NCI-H1048 (cell line): ENCODE measurements around the gene HOXB9.

Experiments used
- DNase-seq: peaks from one replicate; lab custom pipeline; 2025; lab: John Stamatoyannopoulos, UW

HOXB9 gene

DNA sequence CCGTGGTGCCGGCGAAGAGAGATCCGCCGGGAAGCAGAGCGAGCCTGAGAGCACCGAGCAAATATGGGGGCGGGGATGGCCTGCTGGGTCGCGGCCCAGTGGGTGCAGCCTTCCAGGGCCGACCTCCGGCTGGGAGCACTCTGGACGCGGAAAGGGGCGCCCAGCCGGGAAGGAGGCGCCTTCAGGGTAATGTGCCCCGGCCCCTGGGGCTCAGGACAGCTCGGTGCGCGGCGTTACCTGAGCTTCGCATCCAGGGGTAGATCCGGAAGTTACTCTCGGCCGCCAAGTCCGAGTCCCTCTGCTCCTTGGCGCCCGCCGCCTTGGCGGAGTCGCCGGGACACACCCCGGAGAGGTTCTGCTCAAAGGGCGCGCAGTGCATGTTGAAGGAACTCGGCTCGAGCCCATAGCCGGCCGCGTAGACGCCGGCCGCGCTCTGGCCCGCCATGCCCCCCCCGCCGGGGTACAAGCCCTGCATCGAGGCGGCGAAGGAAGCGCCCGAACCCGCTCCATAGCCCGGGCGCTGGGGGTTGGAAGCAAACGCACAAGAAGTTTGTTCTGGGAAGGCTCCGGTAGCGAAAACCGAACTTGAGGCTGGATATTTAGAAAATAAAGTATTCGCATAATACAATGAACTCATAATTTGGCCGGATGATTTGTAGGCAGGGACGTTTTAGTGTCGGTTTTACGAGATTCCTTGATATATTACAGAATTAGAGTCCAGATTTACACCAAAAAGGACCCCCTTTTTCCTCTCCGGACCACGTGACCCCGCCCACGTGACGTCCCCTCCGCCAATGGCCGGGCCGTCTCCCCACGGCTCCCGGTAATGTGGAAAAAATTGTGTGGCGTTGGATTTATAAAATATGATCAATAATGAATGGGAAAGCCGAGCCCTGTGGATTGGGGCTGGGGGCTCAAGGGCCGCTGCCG lies 15.6 kb downstream of the HOXB9 start, which contains the start of gene HOXB7:
Gene HOXB7 (minus strand): TSS at position 736 of the 930 bp plus-strand sequence. CDS start 99 bp downstream, at position 637.
- no peak for DNase-seq

- DNase-seq = no peak
Measured at GRCh38 chr17:48609759-48610281, 16.3 kb downstream of the HOXB9 start.

GRCh38 chr17:48609033-48609432 lies 17.1 kb downstream of the HOXB9 start:
- DNase-seq = no peak

GRCh38 chr17:48608494-48608834 lies 17.7 kb downstream of the HOXB9 start:
- no peak for DNase-seq

DNA sequence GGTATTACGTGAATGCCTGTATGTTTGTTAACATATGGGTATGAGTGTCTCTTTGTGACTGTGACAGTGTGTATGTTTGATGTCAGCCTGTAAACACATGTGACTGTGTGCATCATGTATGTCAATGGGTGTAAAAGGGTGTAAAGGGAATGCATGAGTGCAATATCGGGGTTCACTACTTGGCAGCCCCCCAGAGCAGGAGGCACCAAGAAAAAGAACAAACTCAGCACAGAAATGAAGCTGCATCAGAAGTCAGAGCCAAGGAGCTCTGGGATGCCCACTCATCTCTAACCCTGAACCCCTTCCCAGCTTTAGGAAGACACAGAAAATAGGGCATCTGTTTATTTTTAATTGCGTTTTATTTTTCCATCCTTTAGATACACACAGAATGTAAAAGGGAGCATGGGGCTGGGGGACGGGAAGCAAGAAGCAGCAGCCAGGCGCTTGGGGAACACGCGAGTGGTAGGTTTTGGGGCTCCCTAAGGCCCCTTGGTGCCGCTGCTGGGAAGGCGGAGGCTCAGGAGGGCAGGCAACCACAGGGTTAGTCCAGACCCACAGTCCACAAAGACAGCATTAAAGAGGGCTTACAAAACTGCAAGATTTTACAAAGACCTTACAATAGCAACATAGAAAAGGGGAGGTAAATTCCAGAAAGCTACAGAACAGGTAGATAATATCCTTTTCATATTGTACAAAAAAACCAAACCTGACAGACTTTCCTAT lies 19.1 kb downstream of the HOXB9 start:
- DNase-seq = no peak

- no peak for DNase-seq
Measured at GRCh38 chr17:48605991-48606891, 19.9 kb downstream of the HOXB9 start.

GRCh38 chr17:48605409-48605919 lies 20.7 kb downstream of the HOXB9 start:
- no peak for DNase-seq

DNA sequence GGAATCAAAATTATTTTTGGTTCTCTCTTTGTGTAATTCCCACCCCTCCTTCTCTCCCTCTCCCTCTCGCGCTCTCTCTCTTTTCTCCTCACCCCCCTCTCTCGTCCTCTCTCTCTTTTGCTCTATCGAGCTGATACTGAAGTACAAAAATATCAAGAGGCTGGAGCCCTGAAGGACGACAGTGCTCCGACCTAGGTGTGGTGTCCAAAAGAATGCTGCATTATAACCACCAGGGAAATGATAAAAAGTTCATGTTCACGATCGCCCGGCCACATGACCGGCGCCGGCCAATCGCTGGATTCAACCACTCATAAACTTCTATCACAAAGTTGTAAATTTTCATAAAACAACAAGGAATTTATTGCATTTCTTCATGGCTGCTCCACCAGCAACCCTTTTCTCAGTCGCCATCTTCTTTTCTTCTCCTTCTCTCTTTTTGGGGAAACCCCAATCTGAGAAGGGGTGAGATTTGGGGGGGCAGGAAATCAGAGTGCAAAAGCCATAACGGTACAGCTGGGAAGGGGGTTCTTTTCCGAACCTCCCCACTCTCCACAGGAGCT lies 21.3 kb downstream of the HOXB9 start, which contains the start of gene HOXB6:
Gene HOXB6 (minus strand): TSS at position 217 of the 560 bp plus-strand sequence. CDS start 6,836 bp downstream, outside the sequence.
- no peak for DNase-seq

DNA sequence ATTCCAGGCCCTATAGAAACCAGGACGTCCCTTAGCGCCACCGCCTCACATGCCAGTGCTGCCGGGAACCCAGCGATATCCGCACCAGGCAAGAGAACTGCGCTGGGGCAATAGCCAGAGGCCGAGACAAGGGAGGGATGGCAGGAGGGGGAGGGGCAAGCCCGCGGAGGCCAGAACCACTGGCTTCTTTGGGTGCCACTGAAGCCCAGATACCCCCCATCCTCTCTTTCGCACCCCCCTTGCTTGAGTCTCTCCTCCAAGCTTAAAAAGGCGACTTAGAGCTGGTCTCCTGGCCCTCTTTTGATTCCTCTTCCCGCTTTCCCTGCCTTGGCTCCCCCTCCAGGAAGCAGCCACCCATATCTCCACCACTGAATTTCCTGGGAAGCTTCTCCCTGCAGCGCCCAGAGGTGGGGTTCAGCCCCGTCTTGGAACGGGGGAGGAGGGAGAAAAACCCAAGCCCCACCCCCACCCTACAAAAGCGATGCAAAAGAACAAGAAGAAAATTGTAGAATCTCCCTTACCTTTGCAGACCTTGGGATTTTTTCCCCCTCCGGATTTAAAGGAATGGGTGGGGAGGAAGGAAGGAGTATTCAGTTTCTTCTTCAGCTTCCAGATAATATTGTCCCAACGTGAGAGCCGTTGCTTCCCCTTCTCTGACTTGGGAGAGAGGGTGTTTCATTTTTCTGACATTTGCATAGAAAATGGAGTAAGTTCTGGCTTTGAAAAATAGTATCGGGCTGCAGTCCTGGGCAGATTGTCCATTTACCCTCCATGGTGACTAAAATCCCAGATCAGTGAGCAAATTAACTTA lies 22.0 kb downstream of the HOXB9 start:
- no peak for DNase-seq

GRCh38 chr17:48601539-48602425 lies 24.4 kb downstream of the HOXB9 start:
- DNase-seq = no peak

GRCh38 chr17:48601207-48601538 lies 25.0 kb downstream of the HOXB9 start:
- DNase-seq = no peak

DNA sequence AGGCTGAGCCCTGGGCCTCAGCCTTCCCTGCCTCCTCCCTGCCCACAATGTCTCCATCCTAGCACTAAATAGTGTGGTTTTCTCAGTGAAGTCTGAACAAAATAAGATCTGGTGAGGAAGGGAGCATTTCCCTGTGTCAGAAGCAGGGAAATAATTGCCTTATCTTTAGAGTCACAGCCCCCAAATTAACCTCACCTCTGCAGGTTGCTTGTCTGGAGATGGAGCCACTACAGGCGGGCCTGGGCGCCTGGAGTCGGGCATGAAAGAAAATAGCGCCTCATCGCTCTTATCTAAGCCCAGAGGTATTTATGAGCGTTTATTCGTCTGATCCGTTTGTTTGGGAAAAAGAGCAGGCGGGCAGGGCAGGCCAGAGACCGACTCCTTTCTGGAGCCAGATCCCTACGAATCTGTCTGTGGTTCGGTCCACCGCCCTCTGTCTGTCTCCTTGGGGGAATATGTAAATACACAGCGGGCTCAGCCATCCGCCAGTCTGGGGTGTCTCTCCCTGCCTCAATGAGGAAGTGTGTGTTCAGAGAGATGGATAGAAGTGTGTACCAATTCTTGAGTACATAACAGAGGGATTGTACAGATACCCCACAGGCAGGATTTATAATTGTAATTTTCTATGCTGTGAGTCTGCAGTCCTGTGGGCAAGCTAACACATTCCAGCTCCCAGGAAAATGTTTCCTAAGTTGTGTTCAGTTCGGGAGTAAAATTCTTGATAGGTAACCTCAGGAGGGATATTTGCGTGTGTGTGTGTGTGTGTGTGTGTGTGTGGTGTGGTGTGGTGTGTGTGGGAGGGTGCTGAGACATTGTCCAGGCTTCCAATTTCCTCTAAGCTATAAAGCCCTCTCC lies 25.7 kb downstream of the HOXB9 start:
- DNase-seq = no peak

DNA sequence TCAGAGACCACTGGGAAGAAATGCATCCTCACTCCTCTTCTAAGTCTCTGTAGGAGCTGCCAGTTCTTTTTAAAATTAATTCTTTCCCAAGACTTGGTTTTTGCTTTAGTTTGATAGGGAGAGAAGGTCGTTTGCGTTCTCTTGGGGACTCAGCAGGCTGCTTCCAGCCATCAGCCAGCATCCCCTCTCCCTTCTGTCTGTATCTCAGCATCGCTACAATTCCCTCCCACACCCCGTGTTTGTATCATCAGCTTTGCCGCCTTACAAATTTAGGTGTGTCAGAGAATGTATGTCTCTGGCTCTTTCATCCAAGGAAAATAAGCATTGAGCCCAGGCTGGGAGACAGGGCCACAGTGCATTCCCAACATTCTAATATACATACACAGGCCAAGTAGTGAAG lies 26.8 kb downstream of the HOXB9 start:
- no peak for DNase-seq

DNA sequence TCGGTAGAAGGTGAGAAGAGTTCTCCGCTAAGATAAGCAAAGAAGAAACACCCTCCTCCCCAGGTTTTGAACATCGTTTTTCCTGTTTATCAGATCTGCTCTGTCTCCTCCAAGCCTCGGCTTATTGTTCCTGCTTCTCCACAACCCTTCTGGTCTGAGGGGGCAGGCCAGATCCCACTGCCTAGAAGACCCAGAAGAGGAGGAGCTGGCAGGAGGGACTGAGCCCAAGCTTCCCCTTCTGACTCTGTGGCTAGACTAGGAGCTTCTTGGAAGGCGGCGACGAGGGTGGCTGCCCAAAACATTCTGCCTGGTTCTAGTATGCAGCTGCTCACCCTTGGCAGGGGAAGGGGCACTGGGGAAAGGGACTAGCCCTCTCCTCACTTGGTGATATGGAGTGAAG lies 27.4 kb downstream of the HOXB9 start:
- no peak for DNase-seq

DNA sequence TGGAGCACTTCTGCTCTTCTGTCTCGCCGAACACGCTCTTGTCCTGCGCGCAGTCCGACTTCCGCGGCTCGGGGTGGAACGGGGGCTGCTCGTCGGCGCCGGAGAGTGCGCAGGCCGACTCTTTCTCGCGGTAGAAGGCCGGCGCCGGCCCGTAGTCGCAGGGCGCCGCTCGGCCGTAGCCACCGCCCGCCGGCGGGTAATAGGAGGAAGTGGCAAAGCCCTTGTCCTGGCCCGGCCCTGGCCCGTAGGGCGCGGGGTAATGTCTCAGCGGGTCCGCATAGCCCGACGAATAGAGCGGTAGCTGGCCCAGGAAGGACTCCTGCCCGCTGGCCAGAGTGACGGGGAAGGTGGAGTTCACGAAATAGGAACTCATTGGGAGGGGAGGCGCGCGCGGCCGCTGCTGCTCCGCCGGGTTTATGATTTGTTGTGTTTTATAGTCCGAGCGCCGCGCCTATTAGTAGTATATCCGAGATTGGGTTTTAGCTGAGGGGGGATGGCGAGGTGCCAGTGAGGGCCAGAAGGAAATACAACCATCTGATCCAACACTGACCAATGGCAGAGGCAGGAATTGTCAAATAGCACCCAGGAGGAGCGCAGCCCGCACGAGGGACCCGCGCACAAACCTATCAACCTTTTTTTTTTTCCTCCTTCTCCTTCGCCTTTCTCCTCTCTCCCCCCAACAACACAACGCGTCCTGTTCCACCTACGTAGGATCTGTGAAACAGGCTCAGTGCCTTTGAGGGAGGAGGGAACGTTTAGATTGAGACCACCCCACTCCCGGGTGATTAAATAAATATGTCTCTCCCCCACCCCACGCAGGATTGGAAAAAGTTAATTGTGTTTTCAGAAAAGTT lies 28.2 kb downstream of the HOXB9 start:
- DNase-seq = no peak

- no peak for DNase-seq
Measured at GRCh38 chr17:48597528-48597777, 28.7 kb downstream of the HOXB9 start.

DNA sequence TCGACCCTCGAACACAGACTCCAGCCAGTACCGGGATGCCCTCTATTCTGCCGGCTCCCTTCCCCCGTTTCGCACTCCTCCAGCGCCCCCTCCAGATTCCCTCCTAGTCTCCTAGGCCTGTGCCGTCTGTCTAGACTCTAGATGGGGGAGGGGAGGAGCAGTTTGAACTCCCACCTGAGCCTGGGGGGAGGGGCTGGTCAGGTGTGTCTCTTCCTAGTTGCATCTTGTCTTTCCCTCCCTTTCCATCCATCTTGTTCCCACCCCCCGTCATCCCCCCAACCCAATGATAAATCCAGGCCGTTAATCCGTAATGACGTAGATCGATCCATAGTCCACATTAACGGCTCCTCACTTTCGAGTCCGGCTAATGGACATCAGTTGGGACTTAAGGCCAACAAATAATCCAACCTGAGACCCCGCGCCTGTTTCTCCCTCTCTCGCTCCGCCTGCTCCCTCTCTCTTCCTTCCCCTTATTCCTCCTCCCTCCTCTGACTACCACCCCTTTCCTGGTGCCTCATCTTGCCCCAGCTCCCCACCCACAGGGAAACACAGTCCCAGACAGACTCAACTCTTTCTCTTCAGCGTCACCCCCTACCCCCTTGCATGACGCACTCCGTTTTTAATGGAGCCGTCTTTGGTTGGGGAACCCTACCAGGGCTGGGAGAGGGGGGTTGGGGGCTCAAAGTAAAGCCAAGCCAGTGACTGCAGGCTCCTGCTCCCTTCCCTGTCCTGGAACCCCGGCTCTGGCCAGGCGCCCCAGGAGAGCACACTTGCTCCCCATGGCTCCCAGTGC lies 29.2 kb downstream of the HOXB9 start:
- no peak for DNase-seq
